ENCODE results near the gene MICAL2.

DNA sequence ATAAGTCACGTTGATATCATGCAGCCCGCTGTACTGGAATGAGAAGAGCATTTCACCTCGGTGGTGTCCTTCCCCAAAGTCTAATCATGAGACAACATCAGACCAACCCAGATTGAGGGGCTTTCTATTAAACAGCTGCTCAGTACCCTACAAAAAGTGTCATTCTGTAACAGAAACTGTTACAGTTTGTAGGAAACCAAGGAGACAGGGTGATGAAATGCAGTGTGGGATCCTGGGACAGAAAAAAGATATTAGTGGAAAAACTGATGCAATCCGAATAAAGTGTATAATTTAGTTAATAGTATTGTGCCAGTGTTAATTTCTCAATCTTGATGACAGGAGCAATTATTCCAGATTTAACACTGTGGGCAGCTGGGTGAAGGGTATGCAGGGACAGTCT is 128.0 kb downstream of the MICAL2 start:
- TF ChIP-seq, protein P1, sequence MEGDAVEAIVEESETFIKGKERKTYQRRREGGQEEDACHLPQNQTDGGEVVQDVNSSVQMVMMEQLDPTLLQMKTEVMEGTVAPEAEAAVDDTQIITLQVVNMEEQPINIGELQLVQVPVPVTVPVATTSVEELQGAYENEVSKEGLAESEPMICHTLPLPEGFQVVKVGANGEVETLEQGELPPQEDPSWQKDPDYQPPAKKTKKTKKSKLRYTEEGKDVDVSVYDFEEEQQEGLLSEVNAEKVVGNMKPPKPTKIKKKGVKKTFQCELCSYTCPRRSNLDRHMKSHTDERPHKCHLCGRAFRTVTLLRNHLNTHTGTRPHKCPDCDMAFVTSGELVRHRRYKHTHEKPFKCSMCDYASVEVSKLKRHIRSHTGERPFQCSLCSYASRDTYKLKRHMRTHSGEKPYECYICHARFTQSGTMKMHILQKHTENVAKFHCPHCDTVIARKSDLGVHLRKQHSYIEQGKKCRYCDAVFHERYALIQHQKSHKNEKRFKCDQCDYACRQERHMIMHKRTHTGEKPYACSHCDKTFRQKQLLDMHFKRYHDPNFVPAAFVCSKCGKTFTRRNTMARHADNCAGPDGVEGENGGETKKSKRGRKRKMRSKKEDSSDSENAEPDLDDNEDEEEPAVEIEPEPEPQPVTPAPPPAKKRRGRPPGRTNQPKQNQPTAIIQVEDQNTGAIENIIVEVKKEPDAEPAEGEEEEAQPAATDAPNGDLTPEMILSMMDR (IDR thresholded peaks at IDR 0.05), result no peak
- no peak for TF ChIP-seq POLR2AphosphoS5 (IDR thresholded peaks at IDR 0.05)

Measured in esophagus muscularis mucosa (tissue), 3 donors.